ENCODE measurements around the gene NBL1. TPM values are rescaled to one million over a fixed set of nuclear protein-coding genes. Genes with fewer than 3 reads are reported as not detected.

Gene NBL1
- total and polyA plus RNA-seq, 8 donors = 63.2 to 257 (median 101) TPM

- intact Hi-C loops (cut with DNase I; ENCODE audit: low total_unique reads) = no loop called here
- H3K4me3 ChIP-seq = peak within 1 kb of the TSS; percentile 25 to 47 (median 38)
- peaks cover 13 to 26% (median 23%) of the 10 kb centered on the region in 4 donors for H3K4me1 ChIP-seq
- 3 to 6% (median 3%) methylated on average over 25 to 75 of the region's 80 CpGs for WGBS, 5 donors
- H3K27ac ChIP-seq = no peak within 1 kb of the TSS
- H3K9me3 ChIP-seq = no peaks in the 10 kb centered on the region
- no peak for DNase-seq
- no peaks in the 10 kb centered on the region for H3K36me3 ChIP-seq
- peaks cover 21 to 86% (median 36%) of the 10 kb centered on the region in 3 donors for H3K27me3 ChIP-seq
- TF ChIP-seq POLR2A (IDR thresholded peaks at IDR 0.05) (no peak), CTCF (IDR thresholded peaks at IDR 0.05) (no peak), EP300 (IDR thresholded peaks at IDR 0.05) (no peak), POLR2AphosphoS5 (IDR thresholded peaks at IDR 0.05) (no peak)
These were observed 20.5 kb downstream of the NBL1 start, which contains the start of gene HTR6 for GRCh38 chr1:19664453-19665185. Gene HTR6, plus strand, starts transcription at chr1:19664875. Its CDS starts 879 bp downstream, at chr1:19665754.

GRCh38 chr1:19665186-19665495 lies 21.0 kb downstream of the NBL1 start:
- 0 to 2% (median 0%) methylated on average over 7 to 23 of the region's 23 CpGs for WGBS, 5 donors
- Histone ChIP-seq H3K36me3 (no peaks in the 10 kb centered on the region), H3K27ac (no peak overlapping the region), H3K27me3 (peaks cover 21 to 92% (median 36%) of the 10 kb centered on the region in 3 donors), H3K4me1 (peaks cover 13 to 21% (median 18%) of the 10 kb centered on the region in 4 donors), H3K9me3 (no peaks in the 10 kb centered on the region), H3K4me3 (peak overlapping the region; percentile 25 to 47 (median 38))
- no peak for DNase-seq
- TF ChIP-seq POLR2AphosphoS5 (IDR thresholded peaks at IDR 0.05) = no peak
- intact Hi-C loops (cut with DNase I; ENCODE audit: low total_unique reads) = no loop called here

- Histone ChIP-seq H3K9me3 (no peaks in the 10 kb centered on the region), H3K27ac (no peak overlapping the region), H3K4me3 (peak overlapping the region in 3 of 4 donors; percentile 35 to 47 (median 42)), H3K27me3 (peaks cover 21 to 97% (median 36%) of the 10 kb centered on the region in 3 donors), H3K36me3 (no peaks in the 10 kb centered on the region), H3K4me1 (peaks cover 13 to 19% (median 16%) of the 10 kb centered on the region in 4 donors)
- no peak for TF ChIP-seq CTCF (IDR thresholded peaks at IDR 0.05)
- TF ChIP-seq EP300 (IDR thresholded peaks at IDR 0.05) = no peak
- TF ChIP-seq POLR2AphosphoS5 (IDR thresholded peaks at IDR 0.05) = no peak
- no peak for TF ChIP-seq POLR2A (IDR thresholded peaks at IDR 0.05)
- intact Hi-C loops (cut with DNase I; ENCODE audit: low total_unique reads) = no loop called here
- DNase-seq = no peak
- 7 to 17% (median 14%) methylated on average over 28 to 84 of the region's 84 CpGs for WGBS, 5 donors
These were observed 21.7 kb downstream of the NBL1 start for GRCh38 chr1:19665496-19666465.

GRCh38 chr1:19668888-19669287 lies 24.8 kb downstream of the NBL1 start:
- intact Hi-C loops (cut with DNase I; ENCODE audit: low total_unique reads) = no loop called here
- TF ChIP-seq POLR2A (IDR thresholded peaks at IDR 0.05) = no peak
- TF ChIP-seq CTCF (IDR thresholded peaks at IDR 0.05) = no peak
- TF ChIP-seq EP300 (IDR thresholded peaks at IDR 0.05) = no peak
- no peak for TF ChIP-seq POLR2AphosphoS5 (IDR thresholded peaks at IDR 0.05)
- H3K27me3 ChIP-seq = peaks cover 21 to 98% (median 33%) of the 10 kb centered on the region in 3 donors

More at GRCh38 chr1:19668888-19669287, 24.8 kb downstream of the NBL1 start:
- H3K36me3 ChIP-seq = no peaks in the 10 kb centered on the region
- no peaks in the 10 kb centered on the region for H3K9me3 ChIP-seq
- peaks cover 13 to 19% (median 16%) of the 10 kb centered on the region in 4 donors for H3K4me1 ChIP-seq
- DNase-seq = no peak
- WGBS, 5 donors = 66 to 82% (median 77%) methylated on average over 8 of the region's 8 CpGs
- H3K27ac ChIP-seq = no peak overlapping the region
- H3K4me3 ChIP-seq = no peak overlapping the region
